Measurements from ENCODE around the gene FBXW8. TPM values are rescaled to one million over a fixed set of nuclear protein-coding genes. Genes with fewer than 3 reads are reported as not detected.

FBXW8 gene
- total RNA-seq, 1 donor from 2014 or later: 13.8 TPM

DNA sequence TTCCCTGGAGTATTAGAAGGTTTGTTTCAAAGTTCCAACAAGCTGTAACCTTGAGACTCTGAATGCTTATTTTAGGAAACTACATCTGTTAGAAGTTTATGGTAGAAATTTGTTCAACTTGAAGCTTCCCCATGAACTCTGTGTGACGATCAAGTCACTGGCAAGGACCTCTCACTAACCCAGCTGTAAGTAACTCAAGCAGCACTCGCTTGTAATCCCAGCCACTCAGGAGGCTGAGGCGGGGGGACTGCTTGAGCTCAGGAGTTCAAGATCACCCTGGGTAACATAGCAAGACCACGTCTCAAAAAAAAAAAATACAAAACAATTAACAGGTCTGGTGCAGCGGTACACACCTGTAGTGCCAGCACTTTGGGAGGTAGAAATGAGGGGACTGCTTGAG, 162.9 kb downstream of the FBXW8 start:
- H3K4me3 ChIP-seq: no peak overlapping the region
- no peaks in the 10 kb centered on the region for H3K36me3 ChIP-seq
- no peaks in the 10 kb centered on the region for H3K9me3 ChIP-seq
- no peaks in the 10 kb centered on the region for H3K4me1 ChIP-seq
- no peaks in the 10 kb centered on the region for H3K27me3 ChIP-seq
- intact Hi-C loops (cut with DNase I): no loop called here
- no peak for DNase-seq (ENCODE audit: extremely low spot score in 2 of 2)
- H3K27ac ChIP-seq: no peak overlapping the region
- no peak for TF ChIP-seq POLR2A (IDR thresholded peaks at IDR 0.05)

- no peak for TF ChIP-seq POLR2A (IDR thresholded peaks at IDR 0.05)
- TF ChIP-seq, protein P1, sequence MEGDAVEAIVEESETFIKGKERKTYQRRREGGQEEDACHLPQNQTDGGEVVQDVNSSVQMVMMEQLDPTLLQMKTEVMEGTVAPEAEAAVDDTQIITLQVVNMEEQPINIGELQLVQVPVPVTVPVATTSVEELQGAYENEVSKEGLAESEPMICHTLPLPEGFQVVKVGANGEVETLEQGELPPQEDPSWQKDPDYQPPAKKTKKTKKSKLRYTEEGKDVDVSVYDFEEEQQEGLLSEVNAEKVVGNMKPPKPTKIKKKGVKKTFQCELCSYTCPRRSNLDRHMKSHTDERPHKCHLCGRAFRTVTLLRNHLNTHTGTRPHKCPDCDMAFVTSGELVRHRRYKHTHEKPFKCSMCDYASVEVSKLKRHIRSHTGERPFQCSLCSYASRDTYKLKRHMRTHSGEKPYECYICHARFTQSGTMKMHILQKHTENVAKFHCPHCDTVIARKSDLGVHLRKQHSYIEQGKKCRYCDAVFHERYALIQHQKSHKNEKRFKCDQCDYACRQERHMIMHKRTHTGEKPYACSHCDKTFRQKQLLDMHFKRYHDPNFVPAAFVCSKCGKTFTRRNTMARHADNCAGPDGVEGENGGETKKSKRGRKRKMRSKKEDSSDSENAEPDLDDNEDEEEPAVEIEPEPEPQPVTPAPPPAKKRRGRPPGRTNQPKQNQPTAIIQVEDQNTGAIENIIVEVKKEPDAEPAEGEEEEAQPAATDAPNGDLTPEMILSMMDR (IDR thresholded peaks at IDR 0.05): no peak
- no peak for TF ChIP-seq POLR2AphosphoS5 (IDR thresholded peaks at IDR 0.05; ENCODE audit: insufficient read depth in 1 of 2, low read depth in 1 of 2)
- intact Hi-C loops (cut with DNase I): no loop called here
- no peak overlapping the region for H3K4me3 ChIP-seq
- H3K4me1 ChIP-seq: no peaks in the 10 kb centered on the region
- no peaks in the 10 kb centered on the region for H3K9me3 ChIP-seq
- DNase-seq (ENCODE audit: extremely low spot score in 2 of 2): no peak
- H3K36me3 ChIP-seq: no peaks in the 10 kb centered on the region
- H3K27ac ChIP-seq: no peak overlapping the region
- no peaks in the 10 kb centered on the region for H3K27me3 ChIP-seq
Measured at GRCh38 chr12:117076410-117077372, 165.9 kb downstream of the FBXW8 start.

DNA sequence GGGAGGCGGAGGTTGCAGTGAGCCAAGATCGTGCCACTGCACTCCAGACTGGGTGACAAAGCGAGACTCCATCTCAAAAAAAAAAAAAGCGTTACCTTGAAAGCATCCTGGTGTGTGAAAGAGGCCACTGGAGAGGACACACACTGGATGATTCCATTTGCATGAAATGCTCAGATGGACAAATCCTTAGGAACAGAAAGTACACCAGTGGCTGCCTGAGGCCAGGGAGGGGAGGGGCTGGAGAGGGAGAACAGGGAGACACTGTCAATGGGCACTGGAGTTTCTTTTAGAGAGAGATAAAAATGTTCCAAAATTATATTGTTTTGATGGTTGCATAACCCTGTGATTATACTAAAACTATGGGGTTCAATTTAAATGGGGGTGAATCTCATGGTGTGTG, 168.7 kb downstream of the FBXW8 start:
- TF ChIP-seq, protein P1 (IDR thresholded peaks at IDR 0.05): no peak
- TF ChIP-seq POLR2AphosphoS5 (IDR thresholded peaks at IDR 0.05; ENCODE audit: insufficient read depth in 1 of 2, low read depth in 1 of 2) (no peak), POLR2A (IDR thresholded peaks at IDR 0.05) (no peak)
- DNase-seq (ENCODE audit: extremely low spot score in 2 of 2): no peak
- intact Hi-C loops (cut with DNase I): no loop called here

GRCh38 chr12:117080661-117081144, 170.0 kb downstream of the FBXW8 start:
- Histone ChIP-seq H3K27me3 (no peaks in the 10 kb centered on the region), H3K4me1 (no peaks in the 10 kb centered on the region), H3K9me3 (no peaks in the 10 kb centered on the region), H3K4me3 (no peak overlapping the region), H3K27ac (no peak overlapping the region), H3K36me3 (no peaks in the 10 kb centered on the region)
- TF ChIP-seq POLR2A (IDR thresholded peaks at IDR 0.05): no peak
- TF ChIP-seq POLR2AphosphoS5 (IDR thresholded peaks at IDR 0.05; ENCODE audit: insufficient read depth in 1 of 2, low read depth in 1 of 2): no peak
- TF ChIP-seq, protein P1 (IDR thresholded peaks at IDR 0.05): no peak
- intact Hi-C loops (cut with DNase I): no loop called here
- DNase-seq (ENCODE audit: extremely low spot score in 2 of 2): no peak

More for the DNA sequence above, 168.7 kb downstream of the FBXW8 start:
- no peaks in the 10 kb centered on the region for H3K27me3 ChIP-seq
- H3K4me3 ChIP-seq: no peak overlapping the region
- H3K4me1 ChIP-seq: no peaks in the 10 kb centered on the region
- H3K9me3 ChIP-seq: no peaks in the 10 kb centered on the region
- no peak overlapping the region for H3K27ac ChIP-seq
- H3K36me3 ChIP-seq: no peaks in the 10 kb centered on the region

Other genes with a start within 250 kb of the FBXW8 start
- gene SPRING1, start 172.9 kb upstream of the FBXW8 start, total RNA-seq: 9.1 TPM
- 6.4 TPM for gene RNFT2, start 172.6 kb upstream of the FBXW8 start, total RNA-seq
- not detected for gene HRK, start 29.5 kb upstream of the FBXW8 start, total RNA-seq
- 10.8 TPM for gene TESC, start 188.5 kb downstream of the FBXW8 start, total RNA-seq

Measured in vagina (tissue), 2 donors.